HepG2 (cell line): ENCODE results near the gene ATAD3C. TPM values are rescaled to one million over a fixed set of nuclear protein-coding genes. Genes with fewer than 3 reads are reported as not detected.

ENCODE experiments used
- ARNTL ChIP-seq: sonication (generic); formaldehyde crosslinking; IDR thresholded peaks from 2 replicates; pipeline ENCODE4 v1.4.0; 2020; ENCODE audit warnings: mild to moderate bottlenecking, missing genetic modification reagents
- ATF7-NPFF ChIP-seq: sonication (generic); formaldehyde crosslinking; IDR thresholded peaks from 2 replicates; pipeline ENCODE4 v1.8.1; 2023; ENCODE audit warnings: mild to moderate bottlenecking, low read depth, missing genetic modification reagents, moderate library complexity
- DBP ChIP-seq: sonication (generic); formaldehyde crosslinking; IDR thresholded peaks from 2 replicates; pipeline ENCODE4 v1.4.0; 2020; ENCODE audit warnings: missing genetic modification reagents; ENCODE audit errors: not compliant biosample characterization
- FOXA3 ChIP-seq: IDR thresholded peaks from 2 replicates; pipeline ENCODE4 v1.6.1; 2016; ENCODE audit warnings: missing genetic modification reagents, missing compliant biosample characterization
- KLF12 ChIP-seq: sonication (generic); formaldehyde crosslinking; IDR thresholded peaks from 2 replicates; pipeline ENCODE4 v1.4.0; 2020; ENCODE audit warnings: missing genetic modification reagents, borderline replicate concordance
- MIER2 ChIP-seq: IDR thresholded peaks from 2 replicates; pipeline ENCODE4 v1.6.1; 2016; ENCODE audit warnings: missing biosample characterization, missing genetic modification reagents
- PHF21A ChIP-seq: sonication (generic); formaldehyde crosslinking; IDR thresholded peaks from 2 replicates; pipeline ENCODE4 v1.5.0; 2020; ENCODE audit warnings: mild to moderate bottlenecking, missing genetic modification reagents
- PHF5A ChIP-seq: IDR thresholded peaks from one replicate; pipeline ENCODE4 v1.6.1; 2018; ENCODE audit warnings: low read depth, missing genetic modification reagents; ENCODE audit not compliant: unreplicated experiment
- SRSF9 ChIP-seq: fragments of 200-400 bp; formaldehyde crosslinking; IDR thresholded peaks from 2 replicates; pipeline ENCODE4 v1.6.1; 2018; ENCODE audit warnings: borderline replicate concordance, mild to moderate bottlenecking, low read depth, low read length; ENCODE audit not compliant: insufficient read depth, poor library complexity, severe bottlenecking
- SRY ChIP-seq: sonication (generic); formaldehyde crosslinking; IDR thresholded peaks from 2 replicates; pipeline ENCODE4 v1.8.0; 2022; ENCODE audit warnings: mild to moderate bottlenecking, missing genetic modification reagents
- THYN1 ChIP-seq: sonication (generic); formaldehyde crosslinking; IDR thresholded peaks from 2 replicates; pipeline ENCODE4 v1.8.1; 2023; ENCODE audit warnings: low read depth, mild to moderate bottlenecking, moderate library complexity, missing genetic modification reagents, borderline replicate concordance
- TP53 ChIP-seq: sonication (generic); formaldehyde crosslinking; conservative IDR thresholded peaks from 2 replicates; pipeline ENCODE4 v1.4.0; 2020; ENCODE audit warnings: missing genetic modification reagents
- USF2 ChIP-seq, 2 experiments: sonication (generic) in 1 of 2; formaldehyde crosslinking in 1 of 2; IDR thresholded peaks; 2 replicates each; pipeline versions ENCODE4 v1.5.1 to v1.6.1; 2011 to 2020; ENCODE audit warnings: borderline replicate concordance in 1 of 2, low read depth in 1 of 2, low read length in 1 of 2, mild to moderate bottlenecking in 1 of 2, missing genetic modification reagents in 1 of 2, moderate library complexity in 1 of 2
- ZBTB40 ChIP-seq, 2 experiments: fragments of 450-650 bp in 1 of 2; sonication (generic) in 1 of 2; formaldehyde crosslinking in 1 of 2; IDR thresholded peaks; 2 replicates each; pipeline versions ENCODE4 v1.6.1 to v1.8.0; 2016 to 2022; ENCODE audit warnings: antibody characterized with exemption in 1 of 2, mild to moderate bottlenecking in 1 of 2, missing genetic modification reagents in 1 of 2
- ZNF563 ChIP-seq: sonication (generic); formaldehyde crosslinking; IDR thresholded peaks from 2 replicates; pipeline ENCODE4 v1.8.0; 2022; ENCODE audit warnings: mild to moderate bottlenecking, moderate library complexity, missing genetic modification reagents
- ZNF629 ChIP-seq: sonication (generic); formaldehyde crosslinking; conservative IDR thresholded peaks from 2 replicates; pipeline ENCODE4 v1.5.0; 2020; ENCODE audit warnings: missing genetic modification reagents
- polyA plus RNA-seq, 8 experiments: library from polyadenylated mRNA; depleted of rRNA in 3 of 8; stranded (reverse) in 7 of 8; unstranded in 1 of 8; fragments of >200 nt; fragmentation: Illumina TruSeq in 4 of 8; extraction: Trizol in 4 of 8; gene quantifications; 2 replicates each; pipeline versions ENCODE4 v1.2.1 to v1.2.3, GENCODE V29; 2011 to 2016; ENCODE audit warnings: low read depth in 4 of 8, missing spikeins in 1 of 8, mixed read lengths in 1 of 8; ENCODE audit not compliant: insufficient read depth in 1 of 8
- total RNA-seq, 5 experiments: library from RNA; depleted of rRNA; stranded (reverse); fragments of >200 nt; fragmentation: Illumina TruSeq; extraction: Trizol; gene quantifications; 2 replicates each; pipeline ENCODE4 v1.2.3, GENCODE V29; 2016; ENCODE audit warnings: low read depth in 1 of 5

The ATAD3C gene
- total and polyA plus RNA-seq, 2 of the 13 experiments (the other 11 are each of a cell fraction or from before 2014, with no cell fraction given) = 2.4 to 3.2 TPM

GRCh38 chr1:1425753-1426495 is 23.6 kb upstream of the ATAD3C start (continued):
- TF ChIP-seq USF2 (IDR thresholded peaks at IDR 0.05; ENCODE audit: low read depth, low read length) (no peak), USF2 (CRISPR knock-in tag; IDR thresholded peaks at IDR 0.05; ENCODE audit: borderline replicate concordance) (no peak), SRSF9 (no peak), THYN1 (CRISPR knock-in tag) (no peak), ZBTB40 (IDR thresholded peaks at IDR 0.05) (no peak), ZBTB40 (CRISPR knock-in tag; IDR thresholded peaks at IDR 0.05) (no peak), FOXA3 (CRISPR knock-in tag) (no peak), PHF21A (peak; percentile 55; the same call in 1 of the 2 replicates), PHF5A (CRISPR knock-in tag) (peak; percentile 56), ZNF563 (no peak), ATF7-NPFF (peak; percentile 74), DBP (CRISPR knock-in tag) (no peak), SRY (no peak), MIER2 (CRISPR knock-in tag) (no peak), ARNTL (CRISPR knock-in tag) (no peak), ZNF629 (no peak), TP53 (CRISPR knock-in tag) (no peak), KLF12 (CRISPR knock-in tag) (no peak)
